Fibroblast of lung (primary cell): ENCODE data around the gene PDIA5.

Experiments used
- CTCF ChIP-seq, 2 donors: IDR thresholded peaks in 1 of 2; conservative IDR thresholded peaks in 1 of 2; 1 replicate in 1 of 2; 2 replicates in 1 of 2; pipeline ENCODE4 v1.5.1; 2011 to 2012; ENCODE audit warnings: low read length in 2 of 2, control low read depth in 1 of 2, inconsistent platforms in 1 of 2, low read depth in 1 of 2, mild to moderate bottlenecking in 1 of 2
- EZH2 ChIP-seq: IDR thresholded peaks from 2 replicates; pipeline ENCODE4 v1.5.1; 2012; ENCODE audit warnings: low read length, control low read depth, mild to moderate bottlenecking; ENCODE audit errors: missing control alignments

GRCh38 chr3:123130079-123130750 is 63.4 kb downstream of the PDIA5 start:
- TF ChIP-seq EZH2, result no peak
- no peak for TF ChIP-seq CTCF (conservative IDR thresholded peaks at IDR 0.05 in 1 of 2, IDR thresholded peaks at IDR 0.05 in 1 of 2; ENCODE audit: low read depth in 1 of 2, low read length in 2 of 2)
